ENCODE data around the gene ITGB2. TPM values are rescaled to one million over a fixed set of nuclear protein-coding genes. Genes with fewer than 3 reads are reported as not detected.

The ITGB2 gene
- total RNA-seq, 1 donor from 2014 or later = 35.1 TPM

- no peak overlapping the region for H3K27ac ChIP-seq
- H3K4me1 ChIP-seq = no peaks in the 10 kb centered on the region
- no peak for TF ChIP-seq POLR2AphosphoS5 (IDR thresholded peaks at IDR 0.05; ENCODE audit: insufficient read depth in 1 of 2, low read depth in 1 of 2)
- no peak for TF ChIP-seq CTCF (IDR thresholded peaks at IDR 0.05)
- no peak for TF ChIP-seq POLR2A (IDR thresholded peaks at IDR 0.05)
- no peak for DNase-seq (ENCODE audit: extremely low spot score in 2 of 2)
- H3K36me3 ChIP-seq = no peaks in the 10 kb centered on the region
- intact Hi-C loops (cut with DNase I) = no loop called here
- H3K9me3 ChIP-seq = no peaks in the 10 kb centered on the region
- no peaks in the 10 kb centered on the region for H3K27me3 ChIP-seq
- H3K4me3 ChIP-seq = no peak overlapping the region
Observed at GRCh38 chr21:44898011-44898488, 22.6 kb downstream of the ITGB2 start.

- intact Hi-C loops (cut with DNase I) = no loop called here
- H3K36me3 ChIP-seq = no peaks in the 10 kb centered on the region
- H3K27me3 ChIP-seq = no peaks in the 10 kb centered on the region
Observed at GRCh38 chr21:44897326-44898010, 23.2 kb downstream of the ITGB2 start.

GRCh38 chr21:44896561-44897286 lies 24.0 kb downstream of the ITGB2 start:
- TF ChIP-seq CTCF (IDR thresholded peaks at IDR 0.05) (no peak), POLR2A (IDR thresholded peaks at IDR 0.05) (no peak), POLR2AphosphoS5 (IDR thresholded peaks at IDR 0.05; ENCODE audit: insufficient read depth in 1 of 2, low read depth in 1 of 2) (no peak)
- H3K4me1 ChIP-seq = no peaks in the 10 kb centered on the region
- H3K9me3 ChIP-seq = no peaks in the 10 kb centered on the region
- no peak overlapping the region for H3K27ac ChIP-seq
- H3K4me3 ChIP-seq = no peak overlapping the region
- H3K27me3 ChIP-seq = no peaks in the 10 kb centered on the region
- H3K36me3 ChIP-seq = no peaks in the 10 kb centered on the region
- intact Hi-C loops (cut with DNase I) = no loop called here
- DNase-seq (ENCODE audit: extremely low spot score in 2 of 2) = no peak

More at GRCh38 chr21:44897326-44898010, 23.2 kb downstream of the ITGB2 start:
- TF ChIP-seq CTCF (IDR thresholded peaks at IDR 0.05) = no peak
- TF ChIP-seq POLR2AphosphoS5 (IDR thresholded peaks at IDR 0.05; ENCODE audit: insufficient read depth in 1 of 2, low read depth in 1 of 2) = no peak
- TF ChIP-seq POLR2A (IDR thresholded peaks at IDR 0.05) = no peak
- DNase-seq (ENCODE audit: extremely low spot score in 2 of 2) = no peak
- no peak overlapping the region for H3K27ac ChIP-seq
- H3K9me3 ChIP-seq = no peaks in the 10 kb centered on the region
- no peak overlapping the region for H3K4me3 ChIP-seq
- no peaks in the 10 kb centered on the region for H3K4me1 ChIP-seq

GRCh38 chr21:44895859-44896258 lies 24.8 kb downstream of the ITGB2 start:
- no peak for DNase-seq (ENCODE audit: extremely low spot score in 2 of 2)
- Histone ChIP-seq H3K4me1 (no peaks in the 10 kb centered on the region), H3K36me3 (no peaks in the 10 kb centered on the region), H3K27ac (no peak overlapping the region), H3K27me3 (no peaks in the 10 kb centered on the region), H3K9me3 (no peaks in the 10 kb centered on the region), H3K4me3 (no peak overlapping the region)
- intact Hi-C loops (cut with DNase I) = no loop called here
- TF ChIP-seq POLR2AphosphoS5 (IDR thresholded peaks at IDR 0.05; ENCODE audit: insufficient read depth in 1 of 2, low read depth in 1 of 2) (no peak), CTCF (IDR thresholded peaks at IDR 0.05) (no peak), POLR2A (IDR thresholded peaks at IDR 0.05) (no peak)
